IMR-90 (cell line): ENCODE results near the gene OLFML1.

Experiments
- CTCF ChIP-seq: conservative IDR thresholded peaks from 2 replicates; pipeline ENCODE4 v1.5.1; 2012; ENCODE audit warnings: mild to moderate bottlenecking, low read depth, low read length, improper control_type of control experiment
- FOS ChIP-seq: fragments of 150-350 bp; IDR thresholded peaks from 2 replicates; pipeline ENCODE4 v1.6.1; 2016; ENCODE audit warnings: low read depth, low read length
- NFE2L2 ChIP-seq: fragments of 150-350 bp; IDR thresholded peaks from 2 replicates; pipeline ENCODE4 v1.6.1; 2016; ENCODE audit warnings: low read depth, mild to moderate bottlenecking, low read length
- POLR2A ChIP-seq: IDR thresholded peaks from 2 replicates; pipeline ENCODE4 v1.6.1; 2012; ENCODE audit warnings: mild to moderate bottlenecking, low read depth, low read length
- RFX5 ChIP-seq: IDR thresholded peaks from 2 replicates; pipeline ENCODE4 v1.8.0; 2012; ENCODE audit warnings: low read depth, mild to moderate bottlenecking, low read length, moderate library complexity

- TF ChIP-seq NFE2L2 = no peak
- no peak for TF ChIP-seq FOS
- TF ChIP-seq CTCF = no peak
- no peak for TF ChIP-seq RFX5
- TF ChIP-seq POLR2A = no peak
These were observed 69.9 kb downstream of the OLFML1 start for GRCh38 chr11:7555052-7555699.
